GM10266 (cell line): ENCODE measurements around the gene AXL.

Experiments
- DNase-seq: peaks from one replicate; pipeline ENCODE4 v3.0.0; 2012; ENCODE audit errors: extremely low spot score
- CTCF ChIP-seq: IDR thresholded peaks from 2 replicates; pipeline ENCODE4 v1.5.1; 2012; ENCODE audit warnings: mild to moderate bottlenecking, low read depth; ENCODE audit not compliant: control insufficient read depth, insufficient read depth; ENCODE audit errors: missing control alignments

The AXL gene

GRCh38 chr19:41305927-41306793 lies 87.1 kb downstream of the AXL start:
- no peak for TF ChIP-seq CTCF
- DNase-seq, result no peak

- no peak for DNase-seq
- TF ChIP-seq CTCF, result no peak
Measured at GRCh38 chr19:41307090-41307875, 88.3 kb downstream of the AXL start.

GRCh38 chr19:41307954-41308449 lies 89.0 kb downstream of the AXL start:
- DNase-seq, result peak; percentile 26
- no peak for TF ChIP-seq CTCF

GRCh38 chr19:41308450-41309179 lies 89.6 kb downstream of the AXL start:
- peak; percentile 84 for DNase-seq
- TF ChIP-seq CTCF, result peak; percentile 99

GRCh38 chr19:41309180-41310032 lies 90.4 kb downstream of the AXL start:
- no peak for TF ChIP-seq CTCF
- DNase-seq, result no peak

- TF ChIP-seq CTCF, result no peak
- peak; percentile 94 for DNase-seq
Measured at GRCh38 chr19:41310033-41310831, 91.2 kb downstream of the AXL start, which contains the start of gene CCDC97. TSS of gene CCDC97 (plus strand) at chr19:41310172. CDS start at chr19:41310311, 139 bp downstream.
